H9 (cell line): ENCODE measurements around the gene PLGRKT. TPM values are rescaled to one million over a fixed set of nuclear protein-coding genes. Genes with fewer than 3 reads are reported as not detected.

Source experiments
- DNase-seq: peaks from one replicate; pipeline ENCODE4 v3.0.0-alpha.2; 2017
- H2AFZ ChIP-seq: one replicate; pipeline ENCODE4 v1.6.1; 2013; ENCODE audit warnings: mild to moderate bottlenecking, low read length, control low read depth, moderate library complexity
- H2AK5ac ChIP-seq: 2 replicates; pipeline ENCODE4 v1.6.1; 2013; ENCODE audit warnings: low read length, control low read depth, mixed read lengths; ENCODE audit not compliant: insufficient read length
- H2BK120ac ChIP-seq: one replicate; pipeline ENCODE4 v1.6.1; 2013; ENCODE audit warnings: low read depth, mild to moderate bottlenecking, low read length, control low read depth, inconsistent platforms; ENCODE audit not compliant: poor library complexity, severe bottlenecking
- H2BK12ac ChIP-seq: 2 replicates; pipeline ENCODE4 v1.6.1; 2013; ENCODE audit warnings: low read length, control low read depth, mixed read lengths, low read depth; ENCODE audit not compliant: insufficient read length
- H2BK15ac ChIP-seq: 2 replicates; pipeline ENCODE4 v1.6.1; 2013; ENCODE audit warnings: low read depth, low read length, control low read depth
- H2BK20ac ChIP-seq: one replicate; pipeline ENCODE4 v1.6.1; 2013; ENCODE audit warnings: low read depth, mild to moderate bottlenecking, low read length, control low read depth, inconsistent platforms; ENCODE audit not compliant: poor library complexity, severe bottlenecking
- H2BK5ac ChIP-seq: 2 replicates; pipeline ENCODE4 v1.6.1; 2013; ENCODE audit warnings: low read length, control low read depth, mixed read lengths; ENCODE audit not compliant: insufficient read length
- H3K14ac ChIP-seq: 2 replicates; pipeline ENCODE4 v1.6.1; 2013; ENCODE audit warnings: low read length, control low read depth; ENCODE audit not compliant: insufficient read depth
- H3K18ac ChIP-seq: 2 replicates; pipeline ENCODE4 v1.6.1; 2013; ENCODE audit warnings: low read depth, mild to moderate bottlenecking, mixed read lengths, low read length, control low read depth; ENCODE audit not compliant: insufficient read length
- H3K23ac ChIP-seq: 2 replicates; pipeline ENCODE4 v1.6.1; 2013; ENCODE audit warnings: low read length, control low read depth, mixed read lengths, low read depth; ENCODE audit not compliant: insufficient read length
- H3K23me2 ChIP-seq: 2 replicates; pipeline ENCODE4 v1.6.1; 2013; ENCODE audit warnings: low read depth, mild to moderate bottlenecking, mixed read lengths, low read length, control low read depth; ENCODE audit not compliant: insufficient read length, poor library complexity, severe bottlenecking
- H3K27ac ChIP-seq: 2 replicates; pipeline ENCODE4 v1.5.1; 2013; ENCODE audit warnings: low read length, control low read depth, mixed read lengths, low read depth; ENCODE audit not compliant: insufficient read length
- H3K27me3 ChIP-seq: 2 replicates; pipeline ENCODE4 v1.6.1; 2013; ENCODE audit warnings: low read length, control low read depth, inconsistent platforms; ENCODE audit not compliant: insufficient read depth
- H3K4ac ChIP-seq: 2 replicates; pipeline ENCODE4 v1.6.1; 2013; ENCODE audit warnings: low read depth, mild to moderate bottlenecking, control low read depth, inconsistent platforms, low read length, moderate library complexity
- H3K4me1 ChIP-seq: 2 replicates; pipeline ENCODE4 v1.6.1; 2013; ENCODE audit warnings: low read length, control low read depth, inconsistent platforms; ENCODE audit not compliant: insufficient read depth
- H3K4me2 ChIP-seq: 2 replicates; pipeline ENCODE4 v1.6.1; 2013; ENCODE audit warnings: low read length, control low read depth, mixed read lengths; ENCODE audit not compliant: insufficient read length, insufficient read depth
- H3K56ac ChIP-seq: 2 replicates; pipeline ENCODE4 v1.6.1; 2013; ENCODE audit warnings: low read depth, mild to moderate bottlenecking, mixed read lengths, low read length, control low read depth; ENCODE audit not compliant: insufficient read length
- H3K79me1 ChIP-seq: 2 replicates; pipeline ENCODE4 v1.6.1; 2013; ENCODE audit warnings: low read depth, mild to moderate bottlenecking, moderate library complexity, low read length, control low read depth, inconsistent platforms; ENCODE audit not compliant: insufficient read depth, poor library complexity, severe bottlenecking
- H3K79me2 ChIP-seq: 2 replicates; pipeline ENCODE4 v1.6.1; 2013; ENCODE audit warnings: low read length, control low read depth, inconsistent platforms; ENCODE audit not compliant: insufficient read depth
- H3K9ac ChIP-seq: 2 replicates; pipeline ENCODE4 v1.6.1; 2013; ENCODE audit warnings: low read length, control low read depth, mixed read lengths; ENCODE audit not compliant: insufficient read length; ENCODE audit errors: extremely low read depth
- H3K9me3 ChIP-seq: one replicate; pipeline ENCODE4 v1.6.1; 2013; ENCODE audit warnings: low read depth, low read length, inconsistent platforms; ENCODE audit not compliant: control insufficient read depth
- H3T11ph ChIP-seq: one replicate; pipeline ENCODE4 v1.6.1; 2013; ENCODE audit warnings: mild to moderate bottlenecking, low read length, control low read depth, inconsistent platforms
- H4K20me1 ChIP-seq: one replicate; pipeline ENCODE4 v1.6.1; 2013; ENCODE audit not compliant: control insufficient read depth, insufficient read length, insufficient read depth
- H4K5ac ChIP-seq: 2 replicates; pipeline ENCODE4 v1.6.1; 2013; ENCODE audit warnings: low read depth, mild to moderate bottlenecking, mixed read lengths, low read length, control low read depth; ENCODE audit not compliant: insufficient read length
- H4K8ac ChIP-seq: replicated peaks from 2 replicates; pipeline ENCODE4 v1.6.1; 2013; ENCODE audit warnings: low read length, control low read depth, mixed read lengths, low read depth; ENCODE audit not compliant: insufficient read length
- H4K91ac ChIP-seq: 2 replicates; pipeline ENCODE4 v1.6.1; 2013; ENCODE audit warnings: low read depth, mild to moderate bottlenecking, moderate library complexity, mixed read lengths, low read length, control low read depth; ENCODE audit not compliant: insufficient read length
- H3K27ac Mint-ChIP-seq, 3 experiments: 2 replicates in 2 of 3; 3 replicates in 1 of 3; pipeline ENCODE4 v1.8.0; 2020 to 2021; ENCODE audit warnings: mixed read lengths in 3 of 3, mild to moderate bottlenecking in 1 of 3, moderate library complexity in 1 of 3
- H3K27me3 Mint-ChIP-seq: 2 replicates; pipeline ENCODE4 v1.8.0; 2021; ENCODE audit warnings: low read depth, mild to moderate bottlenecking, moderate library complexity, mixed read lengths
- H3K36me3 Mint-ChIP-seq, 3 experiments: 2 replicates in 2 of 3; 3 replicates in 1 of 3; pipeline ENCODE4 v1.8.0; 2020 to 2021; ENCODE audit warnings: low read depth in 3 of 3, mixed read lengths in 3 of 3; ENCODE audit not compliant: insufficient read depth in 1 of 3
- H3K4me1 Mint-ChIP-seq, 2 experiments: 2 replicates each; pipeline ENCODE4 v1.8.0; 2020; ENCODE audit warnings: mixed read lengths in 2 of 2
- H3K4me3 Mint-ChIP-seq, 2 experiments: 2 replicates in 1 of 2; 3 replicates in 1 of 2; pipeline ENCODE4 v1.8.0; 2020 to 2021; ENCODE audit warnings: mild to moderate bottlenecking in 2 of 2, mixed read lengths in 2 of 2, moderate library complexity in 1 of 2
- H3K9me3 Mint-ChIP-seq, 2 experiments: 2 replicates in 1 of 2; 3 replicates in 1 of 2; pipeline ENCODE4 v1.8.0; 2020; ENCODE audit warnings: mild to moderate bottlenecking in 2 of 2, mixed read lengths in 2 of 2, moderate library complexity in 1 of 2
- WGBS: extraction: QIAGEN DNeasy Blood & Tissue Kit; methylation state at CpG from one replicate; pipeline ENCODE4 v1.1.7; 2013; ENCODE audit warnings: missing lambda C conversion rate, low lambda C conversion rate, mixed read lengths; ENCODE audit not compliant: insufficient read length; ENCODE audit errors: extremely low coverage; 5-methylcytosine and 5-hydroxymethylcytosine counted together
- total RNA-seq: library from RNA; stranded (reverse); gene quantifications from 2 replicates; pipeline ENCODE4 v1.2.1, GENCODE V29; 2021
- TF ChIP-seq, protein P1 (sequence below): fragments of 200-600 bp; sonication (generic); conservative IDR thresholded peaks from 3 replicates; pipeline ENCODE4 v1.8.0; 2021; ENCODE audit warnings: antibody characterized with exemption, mild to moderate bottlenecking

Gene PLGRKT
- total RNA-seq, 1 experiment from 2014 or later: 19.6 TPM

DNA sequence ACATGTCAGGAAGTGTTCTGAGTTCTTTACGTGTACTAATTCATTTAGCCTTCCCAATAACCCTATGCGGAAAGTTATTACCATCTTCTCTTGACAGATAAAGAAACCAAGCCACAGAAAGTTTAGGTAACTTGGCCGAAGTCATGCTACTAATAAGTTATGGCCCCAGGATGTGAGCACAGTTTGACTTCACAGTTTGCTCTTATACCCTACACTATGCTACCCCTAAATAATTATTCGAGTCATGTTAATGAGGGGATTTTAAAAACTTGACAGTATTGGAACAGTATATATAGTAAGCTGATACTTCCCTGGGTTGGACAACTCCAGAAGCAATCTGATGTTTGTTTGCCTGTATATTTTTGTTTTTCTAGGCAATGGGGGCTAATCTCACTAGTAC, 43.2 kb upstream of the PLGRKT start:
- H3K4me2 ChIP-seq: no peak overlapping the region
- H3K9me3 ChIP-seq: no peaks in the 10 kb centered on the region
- no peak overlapping the region for H3K27ac ChIP-seq
- H2BK5ac ChIP-seq: no peak overlapping the region
- H3K23me2 ChIP-seq: no peaks in the 10 kb centered on the region
- Mint-ChIP-seq H3K27me3 (peaks cover 7% of the 10 kb centered on the region; the same call in 1 of the 2 replicates), H3K9me3 (peaks cover 11 to 15% of the 10 kb centered on the region in 2 experiments), H3K4me1 (peaks cover 4 to 6% of the 10 kb centered on the region in 2 experiments; a peak in 3 of 4 replicates), H3K36me3 (peaks cover 2 to 8% (median 4%) of the 10 kb centered on the region in 3 experiments; a peak in 4 of 7 replicates), H3K27ac (no peak overlapping the region), H3K4me3 (no peak overlapping the region)
- H4K91ac ChIP-seq: no peak overlapping the region
- no peak overlapping the region for H2AFZ ChIP-seq
- TF ChIP-seq, protein P1, sequence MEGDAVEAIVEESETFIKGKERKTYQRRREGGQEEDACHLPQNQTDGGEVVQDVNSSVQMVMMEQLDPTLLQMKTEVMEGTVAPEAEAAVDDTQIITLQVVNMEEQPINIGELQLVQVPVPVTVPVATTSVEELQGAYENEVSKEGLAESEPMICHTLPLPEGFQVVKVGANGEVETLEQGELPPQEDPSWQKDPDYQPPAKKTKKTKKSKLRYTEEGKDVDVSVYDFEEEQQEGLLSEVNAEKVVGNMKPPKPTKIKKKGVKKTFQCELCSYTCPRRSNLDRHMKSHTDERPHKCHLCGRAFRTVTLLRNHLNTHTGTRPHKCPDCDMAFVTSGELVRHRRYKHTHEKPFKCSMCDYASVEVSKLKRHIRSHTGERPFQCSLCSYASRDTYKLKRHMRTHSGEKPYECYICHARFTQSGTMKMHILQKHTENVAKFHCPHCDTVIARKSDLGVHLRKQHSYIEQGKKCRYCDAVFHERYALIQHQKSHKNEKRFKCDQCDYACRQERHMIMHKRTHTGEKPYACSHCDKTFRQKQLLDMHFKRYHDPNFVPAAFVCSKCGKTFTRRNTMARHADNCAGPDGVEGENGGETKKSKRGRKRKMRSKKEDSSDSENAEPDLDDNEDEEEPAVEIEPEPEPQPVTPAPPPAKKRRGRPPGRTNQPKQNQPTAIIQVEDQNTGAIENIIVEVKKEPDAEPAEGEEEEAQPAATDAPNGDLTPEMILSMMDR: no peak
- H3K27me3 ChIP-seq: no peaks in the 10 kb centered on the region
- H3K4ac ChIP-seq: no peak overlapping the region
- H3T11ph ChIP-seq: no peak overlapping the region
- H4K20me1 ChIP-seq: no peaks in the 10 kb centered on the region
- H2AK5ac ChIP-seq: no peak overlapping the region
- no peaks in the 10 kb centered on the region for H3K79me1 ChIP-seq
- H2BK20ac ChIP-seq: no peak overlapping the region
- no peak overlapping the region for H3K14ac ChIP-seq
- no peak overlapping the region for H2BK12ac ChIP-seq
- H3K4me1 ChIP-seq: no peaks in the 10 kb centered on the region
- WGBS: no CpG with 5 or more reads among the region's 4 CpGs
- no peak overlapping the region for H4K5ac ChIP-seq
- no peak overlapping the region for H2BK15ac ChIP-seq
- no peak overlapping the region for H4K8ac ChIP-seq
- H3K9ac ChIP-seq: no peak overlapping the region
- no peak overlapping the region for H3K18ac ChIP-seq
- DNase-seq: no peak
- no peaks in the 10 kb centered on the region for H3K79me2 ChIP-seq
- H3K56ac ChIP-seq: no peak overlapping the region
- H3K23ac ChIP-seq: no peak overlapping the region
- no peak overlapping the region for H2BK120ac ChIP-seq
